Kasumi-1 (cell line): ENCODE measurements around the gene IL31.
"Not testable (repeated sequence)": the region's sequence is repeated elsewhere in the genome, so short reads cannot be mapped to it uniquely, and the experiment has no call there.

Experiments used
- DNase-seq, 2 experiments: peaks; one replicate each; lab custom pipeline; 2025; lab: John Stamatoyannopoulos, UW

Gene IL31

GRCh38 chr12:122192441-122192840, 18.4 kb upstream of the IL31 start:
- DNase-seq = no peak

GRCh38 chr12:122190842-122191668, 17.0 kb upstream of the IL31 start:
- DNase-seq = peak; percentile 52 to 63

GRCh38 chr12:122189626-122190475, 15.8 kb upstream of the IL31 start:
- DNase-seq = no peak

- no peak for DNase-seq
Measured at GRCh38 chr12:122187466-122187865, 13.4 kb upstream of the IL31 start.

- no peak for DNase-seq
Measured at GRCh38 chr12:122185494-122186082, 11.6 kb upstream of the IL31 start.

GRCh38 chr12:122185079-122185478, 11.1 kb upstream of the IL31 start:
- no peak for DNase-seq

GRCh38 chr12:122184517-122184916, 10.5 kb upstream of the IL31 start:
- DNase-seq = peak; percentile 81 to 90

GRCh38 chr12:122183588-122183940, 9.5 kb upstream of the IL31 start:
- no peak for DNase-seq

GRCh38 chr12:122182887-122183587, 9.0 kb upstream of the IL31 start, which contains the start of gene LRRC43:
TSS of gene LRRC43 (plus strand) at chr12:122183123. CDS start at chr12:122183145, 22 bp downstream.
- peak in 1 of 2 experiments; percentile 20 for DNase-seq

- DNase-seq = not testable (repeated sequence)
Measured at GRCh38 chr12:122176473-122176872, 2.5 kb upstream of the IL31 start.

GRCh38 chr12:122172262-122172939, 1.6 kb downstream of the IL31 start:
- no peak for DNase-seq

GRCh38 chr12:122171399-122171798, 2.6 kb downstream of the IL31 start:
- DNase-seq = no peak

GRCh38 chr12:122168492-122168891, 5.5 kb downstream of the IL31 start:
- no peak for DNase-seq

- no peak for DNase-seq
Measured at GRCh38 chr12:122167356-122167925, 6.6 kb downstream of the IL31 start.

- DNase-seq = no peak
Measured at GRCh38 chr12:122166422-122167349, 7.3 kb downstream of the IL31 start.

- DNase-seq = no peak
Measured at GRCh38 chr12:122162976-122163375, 11.0 kb downstream of the IL31 start.

- DNase-seq = no peak
Measured at GRCh38 chr12:122161682-122162081, 12.3 kb downstream of the IL31 start.

- DNase-seq = no peak
Measured at GRCh38 chr12:122160761-122161160, 13.3 kb downstream of the IL31 start.

- DNase-seq = no peak
Measured at GRCh38 chr12:122159882-122160281, 14.1 kb downstream of the IL31 start.
